ENCODE data around the gene TBX18.

The TBX18 gene

GRCh38 chr6:84743616-84744015 lies 20.8 kb downstream of the TBX18 start:
- DNase-seq (ENCODE audit: low read depth): no peak

- DNase-seq (ENCODE audit: low read depth): no peak
Measured at GRCh38 chr6:84740385-84740784, 24.0 kb downstream of the TBX18 start.

GRCh38 chr6:84739866-84740208 lies 24.6 kb downstream of the TBX18 start:
- DNase-seq (ENCODE audit: low read depth): no peak

GRCh38 chr6:84738996-84739865 lies 25.2 kb downstream of the TBX18 start:
- no peak for DNase-seq (ENCODE audit: low read depth)

- no peak for DNase-seq (ENCODE audit: low read depth)
Measured at GRCh38 chr6:84733889-84734288, 30.5 kb downstream of the TBX18 start.

GRCh38 chr6:84731901-84732300 lies 32.5 kb downstream of the TBX18 start:
- no peak for DNase-seq (ENCODE audit: low read depth)

GRCh38 chr6:84731401-84731800 lies 33.0 kb downstream of the TBX18 start:
- no peak for DNase-seq (ENCODE audit: low read depth)

GRCh38 chr6:84728602-84729001 lies 35.8 kb downstream of the TBX18 start:
- no peak for DNase-seq (ENCODE audit: low read depth)

- DNase-seq (ENCODE audit: low read depth): no peak
Measured at GRCh38 chr6:84719152-84719551, 45.2 kb downstream of the TBX18 start.

- DNase-seq (ENCODE audit: low read depth): no peak
Measured at GRCh38 chr6:84718038-84718955, 46.1 kb downstream of the TBX18 start.

GRCh38 chr6:84709121-84709520 lies 55.3 kb downstream of the TBX18 start:
- no peak for DNase-seq (ENCODE audit: low read depth)

- no peak for DNase-seq (ENCODE audit: low read depth)
Measured at GRCh38 chr6:84707171-84707570, 57.2 kb downstream of the TBX18 start.

GRCh38 chr6:84696166-84696565 lies 68.2 kb downstream of the TBX18 start:
- no peak for DNase-seq (ENCODE audit: low read depth)

- no peak for DNase-seq (ENCODE audit: low read depth)
Measured at GRCh38 chr6:84691978-84692623, 72.3 kb downstream of the TBX18 start.

GRCh38 chr6:84688141-84688873 lies 76.1 kb downstream of the TBX18 start:
- DNase-seq (ENCODE audit: low read depth): no peak

- DNase-seq (ENCODE audit: low read depth): no peak
Measured at GRCh38 chr6:84687431-84687830, 77.0 kb downstream of the TBX18 start.

GRCh38 chr6:84685983-84686584 lies 78.3 kb downstream of the TBX18 start:
- DNase-seq (ENCODE audit: low read depth): no peak

GRCh38 chr6:84681693-84682326 lies 82.6 kb downstream of the TBX18 start:
- no peak for DNase-seq (ENCODE audit: low read depth)

- DNase-seq (ENCODE audit: low read depth): no peak
Measured at GRCh38 chr6:84675651-84676050, 88.7 kb downstream of the TBX18 start.

- DNase-seq (ENCODE audit: low read depth): no peak
Measured at GRCh38 chr6:84674395-84674794, 90.0 kb downstream of the TBX18 start.

GRCh38 chr6:84671183-84671582 lies 93.2 kb downstream of the TBX18 start:
- no peak for DNase-seq (ENCODE audit: low read depth)
